ENCODE data around the gene ZNF646.

- TF ChIP-seq EZH2 (IDR thresholded peaks at IDR 0.05; ENCODE audit: borderline replicate concordance, low read depth, low read length, severe bottlenecking) = no peak
- peak; percentile 70 to 87 for TF ChIP-seq CTCF (IDR thresholded peaks at IDR 0.05; ENCODE audit: extremely low read depth in 1 of 2, insufficient read depth in 1 of 2, low read depth in 1 of 2, low read length in 2 of 2)
- no peak for TF ChIP-seq POLR2A (IDR thresholded peaks at IDR 0.05; ENCODE audit: low read depth, low read length)
- no peak for TF ChIP-seq POLR2AphosphoS5 (IDR thresholded peaks at IDR 0.05; ENCODE audit: insufficient read depth, low read depth, low read length)
- no peak for TF ChIP-seq JUN (IDR thresholded peaks at IDR 0.05; ENCODE audit: borderline replicate concordance, insufficient read depth, insufficient read length, low read depth)
- no peak for TF ChIP-seq MAX (IDR thresholded peaks at IDR 0.05; ENCODE audit: insufficient read depth, insufficient read length)
- TF ChIP-seq MYC (IDR thresholded peaks at IDR 0.05; ENCODE audit: low read depth, low read length) = no peak
- TF ChIP-seq GATA2 (IDR thresholded peaks at IDR 0.05; ENCODE audit: insufficient read depth, insufficient read length, low read depth, low read length) = no peak
Observed at GRCh38 chr16:31105677-31106213, 31.5 kb downstream of the ZNF646 start.

All from endothelial cell of umbilical vein (primary cell).